ENCODE data around the gene APOA1.

The APOA1 gene

GRCh38 chr11:116786966-116787365, 50.5 kb downstream of the APOA1 start:
- DNase-seq: no peak

DNA sequence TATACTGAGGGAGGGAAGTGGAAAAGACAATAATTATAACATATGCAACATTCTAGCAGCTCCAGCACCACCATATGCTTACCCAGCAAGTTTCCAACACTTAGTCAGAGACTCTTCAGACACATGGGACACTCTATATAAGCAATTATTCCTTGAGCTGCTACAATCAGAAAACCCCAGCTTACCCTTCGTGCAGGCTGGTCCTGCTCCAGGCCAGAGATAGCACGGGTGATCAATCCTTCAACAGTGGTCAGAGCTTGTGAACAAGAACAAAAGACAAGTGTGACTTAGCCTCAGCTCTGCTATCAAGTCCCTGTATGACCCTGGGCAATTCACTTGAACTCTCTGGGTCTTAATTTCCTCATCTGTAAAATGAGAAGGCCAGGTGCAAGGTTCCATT, 51.1 kb downstream of the APOA1 start:
- DNase-seq: no peak

Measured in NCI-H2081 treated with DMSO at 0.1 percent for 48 hours (cell line).